SH-SY5Y (cell line): Measurements from ENCODE around the gene CHN2.

Experiments
- GATA2 ChIP-seq: IDR thresholded peaks from 2 replicates; pipeline ENCODE4 v1.6.1; 2011; ENCODE audit warnings: mild to moderate bottlenecking, low read depth, low read length
- GATA3 ChIP-seq: IDR thresholded peaks from 2 replicates; pipeline ENCODE4 v1.6.1; 2011; ENCODE audit warnings: low read depth, mild to moderate bottlenecking, low read length, moderate library complexity

DNA sequence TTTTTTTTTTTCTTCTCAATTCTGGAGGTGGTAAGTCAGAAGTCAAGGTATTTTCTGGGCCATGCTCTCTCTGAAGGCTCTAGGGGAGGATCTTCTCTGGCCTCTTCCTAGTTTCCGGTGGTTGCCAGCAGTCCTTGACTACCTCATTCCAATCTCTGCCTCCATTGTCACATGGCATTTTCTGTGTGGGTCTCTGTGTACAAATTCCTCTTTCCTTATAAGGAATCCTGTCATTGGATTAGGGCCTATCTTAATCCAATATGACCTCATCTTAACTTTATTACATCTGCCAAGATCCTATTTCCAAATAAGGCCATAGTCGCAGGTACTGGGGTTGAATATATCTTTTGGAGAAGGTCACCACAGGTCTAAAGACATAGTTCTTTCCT, 239.8 kb downstream of the CHN2 start:
- no peak for TF ChIP-seq GATA2
- TF ChIP-seq GATA3: no peak
